KG1 (cell line): ENCODE measurements around the gene UBE2S.
"Not testable (repeated sequence)": the region's sequence is repeated elsewhere in the genome, so short reads cannot be mapped to it uniquely, and the experiment has no call there.

ENCODE experiments used
- DNase-seq: peaks from one replicate; lab custom pipeline; 2025; lab: John Stamatoyannopoulos, UW

UBE2S gene

DNA sequence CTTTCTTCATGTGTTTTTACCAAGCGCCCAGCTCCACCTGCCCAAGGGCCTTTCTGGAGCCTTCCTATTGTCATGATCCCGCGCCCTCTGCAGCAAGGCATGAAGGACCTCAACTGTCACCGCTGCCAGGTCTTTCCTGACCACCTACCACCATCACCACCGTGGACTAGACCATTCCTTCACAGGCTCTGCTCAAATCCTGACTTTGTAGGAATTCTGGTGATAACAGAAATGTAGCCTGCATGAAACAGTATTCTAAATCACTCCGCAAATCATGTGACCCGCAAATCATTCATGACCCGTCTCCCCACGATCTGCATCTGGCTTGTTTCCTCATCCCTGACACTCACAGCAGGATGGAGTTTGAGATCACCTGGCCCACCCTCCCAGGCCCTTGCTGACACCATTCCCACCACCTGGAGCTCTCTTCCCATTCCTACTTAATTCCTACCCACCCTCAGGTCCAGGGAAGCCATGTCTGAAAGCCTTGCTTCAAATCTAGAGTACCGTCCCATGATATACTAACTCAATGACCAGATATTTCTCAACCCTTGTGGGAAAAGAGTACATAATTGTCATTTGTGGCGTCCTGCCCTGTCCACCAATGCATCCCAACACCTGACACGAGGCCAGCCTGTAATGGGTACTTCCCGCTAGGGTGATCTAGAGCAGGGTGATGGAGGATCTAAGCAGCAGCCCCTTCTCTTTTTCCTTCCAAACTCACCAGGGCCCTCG, 1.3 kb downstream of the UBE2S start:
- no peak for DNase-seq

DNA sequence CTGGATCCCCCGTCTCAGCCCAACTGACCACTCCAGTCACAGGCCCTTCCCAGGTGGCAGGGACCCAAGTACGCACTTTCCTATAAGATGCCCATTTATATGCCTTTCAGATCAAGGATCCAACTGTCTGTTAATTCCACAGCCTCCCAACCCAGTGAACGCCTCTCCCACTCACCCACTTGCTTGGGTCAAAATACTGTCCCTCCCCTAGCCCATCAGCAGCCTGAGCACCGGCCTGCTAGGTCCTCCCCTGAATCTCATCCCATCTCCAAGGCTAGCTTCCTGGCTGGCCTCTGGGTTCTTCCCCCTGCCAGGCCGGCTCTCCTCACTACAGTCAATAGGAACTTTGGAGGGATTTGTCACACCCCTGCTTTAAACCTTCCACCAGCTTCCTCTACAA, 1.9 kb downstream of the UBE2S start:
- no peak for DNase-seq

DNA sequence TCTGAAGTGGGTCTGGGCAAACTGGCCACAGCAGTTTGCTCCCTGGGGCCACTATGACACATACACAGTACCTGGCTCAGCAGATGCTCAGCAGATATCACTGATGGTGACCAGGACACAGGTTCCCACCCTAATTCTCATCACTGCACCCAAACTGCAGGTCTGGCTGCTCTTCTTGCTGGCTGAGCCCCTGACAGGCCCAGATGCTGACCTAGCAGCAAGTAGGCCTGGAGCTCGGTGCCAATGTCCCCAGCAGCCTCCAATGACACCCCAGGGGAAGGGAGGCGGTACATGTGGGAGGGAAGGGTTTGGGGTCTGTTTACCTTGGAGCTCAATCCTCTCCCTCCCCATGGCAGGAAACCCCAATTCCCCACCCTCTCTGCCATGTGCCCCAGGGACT, 5.1 kb downstream of the UBE2S start:
- DNase-seq, result no peak

DNA sequence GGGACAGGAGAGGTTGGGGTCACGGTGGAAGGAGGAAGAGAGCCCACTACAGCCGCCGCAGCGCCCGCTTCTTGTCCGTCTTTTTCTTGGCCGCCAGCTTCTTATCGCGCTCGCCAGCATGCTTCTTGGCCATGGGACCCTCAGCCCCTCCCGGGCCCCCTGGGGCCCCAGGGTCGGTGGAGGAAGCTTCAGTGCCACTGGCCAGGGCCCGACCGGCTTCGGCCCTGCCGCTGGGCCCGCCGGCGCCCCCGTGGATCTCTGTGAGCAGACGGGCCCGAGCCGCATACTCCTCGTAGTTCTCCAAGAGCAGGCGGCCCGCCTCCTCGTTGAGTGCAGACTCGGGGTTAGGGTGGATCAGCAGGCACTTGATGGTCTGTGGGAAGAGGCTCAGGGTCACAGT, 6.2 kb downstream of the UBE2S start:
- DNase-seq, result not testable (repeated sequence)

DNA sequence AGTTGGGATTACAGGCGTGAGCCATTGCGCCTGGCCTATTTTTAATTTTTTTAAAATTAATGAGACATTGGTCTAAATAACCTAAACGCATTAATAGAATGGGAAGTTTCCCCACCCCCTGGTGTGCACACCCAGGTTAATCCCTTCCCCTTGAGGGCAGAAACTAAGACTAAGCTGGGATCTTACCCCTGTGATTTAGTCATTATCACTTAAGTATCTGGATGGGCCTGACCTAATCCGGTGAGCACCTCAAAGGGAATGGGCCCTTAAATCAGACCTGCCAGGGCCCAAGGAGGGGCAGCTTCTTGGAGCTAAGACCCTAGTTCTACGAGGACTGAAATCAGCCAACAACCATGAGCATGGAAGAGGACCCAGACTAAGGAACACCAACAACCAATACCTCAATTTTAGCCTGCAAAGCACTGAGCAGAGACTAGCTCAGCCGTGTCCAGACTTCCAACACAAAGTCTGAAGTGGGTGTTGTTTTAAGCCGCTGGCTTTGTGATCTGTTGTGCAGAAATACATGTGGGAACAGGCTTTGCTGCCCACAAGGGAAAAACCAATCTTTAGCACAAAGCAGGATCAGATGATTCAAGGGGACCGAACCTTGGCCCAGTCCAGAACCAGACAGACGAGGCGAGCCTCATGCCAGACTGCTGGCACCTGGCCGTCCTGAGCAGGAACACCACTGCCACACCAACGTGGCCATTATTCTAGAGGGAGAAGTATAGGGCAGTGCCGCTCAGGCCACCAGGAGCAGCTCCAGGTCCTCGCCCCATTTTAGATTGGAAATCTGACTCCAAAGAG, 7.1 kb downstream of the UBE2S start:
- no peak for DNase-seq

DNA sequence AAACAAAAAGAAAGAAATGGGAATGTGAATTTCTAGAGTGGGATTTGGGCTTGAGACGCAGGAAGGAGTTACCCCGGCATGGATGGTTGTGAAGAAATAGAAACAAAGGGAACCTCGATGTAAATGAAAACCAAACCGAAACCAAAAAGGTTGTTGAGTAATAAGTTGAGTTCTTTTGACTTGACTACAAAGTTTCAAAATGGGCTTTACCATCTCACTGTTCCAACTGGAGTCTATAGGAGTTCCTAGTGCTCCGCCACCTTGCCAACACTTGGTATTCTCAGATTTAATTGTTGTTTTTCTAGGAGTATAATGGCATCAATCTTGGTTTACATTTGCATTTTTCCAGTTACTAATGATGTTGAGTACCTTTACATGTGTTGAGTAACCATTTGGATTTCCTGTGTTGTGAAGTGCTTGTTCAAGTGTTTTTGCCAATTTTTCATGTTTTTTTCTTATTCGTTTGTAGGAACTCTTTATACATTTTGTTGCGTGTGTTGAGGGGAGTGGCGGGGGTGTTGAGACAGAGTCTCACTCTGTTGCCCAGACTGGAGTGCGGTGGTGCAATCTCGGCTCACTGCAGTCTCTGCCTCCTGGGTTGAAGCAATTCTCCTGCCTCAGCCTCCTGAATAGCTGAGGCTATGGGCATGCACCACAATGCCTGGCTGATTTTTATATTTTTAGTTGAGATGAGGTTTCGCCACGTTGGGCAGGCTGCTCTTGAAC, 9.2 kb downstream of the UBE2S start:
- DNase-seq, result no peak

DNA sequence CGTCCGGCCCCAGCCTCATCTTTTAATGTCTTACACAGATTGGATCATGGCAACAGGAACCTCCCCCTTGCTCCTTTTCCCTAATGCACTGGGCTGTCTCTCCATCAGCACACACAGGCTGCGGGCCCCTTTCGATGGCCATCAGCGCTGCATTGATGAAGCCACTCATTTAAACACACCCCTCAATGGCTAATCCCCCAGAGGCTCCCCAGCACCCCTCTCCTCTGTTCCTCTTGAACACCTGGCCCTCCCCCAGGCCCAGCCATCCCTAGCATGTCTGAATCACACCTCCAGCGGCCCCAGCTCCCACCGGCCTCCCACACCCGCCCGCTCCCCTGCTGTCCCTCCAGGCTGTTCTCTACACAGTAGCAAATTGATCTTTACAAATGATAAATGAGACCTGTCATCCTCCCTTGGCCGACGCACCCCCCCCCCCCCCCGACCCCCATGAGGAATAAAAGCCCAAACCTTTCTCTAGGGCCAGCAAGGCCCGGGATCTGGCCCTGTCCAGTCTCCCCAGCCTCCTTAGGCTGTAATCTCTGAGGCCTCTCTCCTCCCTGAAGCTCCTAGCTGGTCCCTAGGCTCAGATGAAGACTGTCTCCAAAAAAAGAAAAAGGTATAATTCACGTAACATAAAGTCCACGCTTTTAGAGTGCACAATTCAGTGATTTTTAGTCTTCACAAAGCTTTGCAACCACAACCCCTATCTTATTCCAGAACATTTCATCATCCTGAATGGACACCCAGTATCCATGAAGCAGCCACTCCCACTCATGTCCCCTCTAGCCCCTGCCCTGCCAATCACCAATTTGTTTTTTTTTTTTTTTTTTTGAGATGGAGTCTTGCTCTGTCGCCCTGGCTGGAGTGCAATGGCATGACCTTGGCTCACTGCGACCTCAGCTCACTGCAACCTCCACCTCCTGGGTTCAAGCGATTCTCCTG, 14.5 kb downstream of the UBE2S start:
- DNase-seq, result no peak

DNA sequence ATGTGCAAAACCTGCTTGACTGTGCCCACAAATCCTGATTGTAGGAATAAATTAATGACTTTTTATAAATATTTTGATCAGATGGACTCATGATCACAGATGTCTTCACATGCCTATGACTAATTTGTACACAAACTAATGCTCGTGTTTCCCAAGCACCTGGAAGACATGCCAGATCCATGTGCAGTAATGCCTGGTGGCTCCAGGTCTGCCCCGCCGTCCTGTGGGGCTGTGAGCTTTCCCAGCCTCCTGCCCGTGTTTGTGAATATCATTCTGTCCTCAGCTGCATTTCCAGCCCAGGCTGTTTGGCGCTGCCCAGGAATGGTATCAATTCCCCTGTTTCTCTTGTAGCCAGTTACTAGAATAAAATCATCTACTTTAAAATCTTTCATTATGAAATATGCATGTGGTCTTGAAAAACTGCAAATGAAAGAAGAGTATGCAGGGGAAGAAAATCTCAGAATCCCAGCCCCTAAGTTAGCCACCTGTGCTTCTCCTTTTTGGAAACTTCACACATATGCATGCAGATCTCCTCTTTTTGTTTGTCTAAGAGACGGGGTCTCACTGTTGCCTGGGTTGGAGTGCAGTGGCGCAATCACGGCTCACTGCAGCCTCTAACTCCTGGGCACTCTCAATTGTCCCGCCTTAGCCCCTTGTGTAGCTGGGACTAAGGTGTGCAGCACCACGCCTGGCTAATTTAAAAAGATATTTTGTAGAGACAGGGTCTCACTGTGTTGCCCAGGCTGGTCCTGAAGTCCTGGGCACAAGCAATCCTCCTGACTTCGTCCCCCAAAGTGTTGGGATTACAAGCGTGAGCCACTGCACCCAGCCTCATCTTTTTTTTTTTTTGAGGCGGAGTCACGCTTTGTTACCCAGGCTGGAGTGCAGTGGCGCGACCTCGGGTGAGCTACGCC, 15.6 kb downstream of the UBE2S start:
- DNase-seq, result no peak

DNA sequence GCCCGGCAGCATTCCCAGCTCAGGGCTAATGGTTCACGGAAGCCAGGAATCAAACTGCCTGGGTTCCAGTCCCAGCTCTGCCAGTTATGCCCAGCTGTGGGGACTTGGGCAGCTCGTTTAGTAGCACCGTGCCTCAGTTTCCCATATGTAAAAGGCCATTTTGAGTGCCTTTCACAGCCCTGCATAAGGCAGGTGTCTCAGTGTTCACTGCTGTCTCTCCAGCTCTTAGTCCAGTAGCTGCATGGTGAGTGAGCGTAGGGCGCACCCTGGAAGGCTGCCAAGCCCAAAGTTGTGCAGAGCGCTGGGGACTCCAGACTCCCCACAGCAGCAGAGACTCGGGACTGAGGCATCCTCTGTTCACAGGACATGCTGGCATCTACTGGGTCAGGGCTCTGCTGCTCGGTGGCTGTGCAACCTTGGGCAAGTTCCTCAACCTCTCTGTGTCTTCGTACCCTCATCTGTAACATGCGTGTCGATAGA, 16.4 kb downstream of the UBE2S start:
- DNase-seq, result no peak

DNA sequence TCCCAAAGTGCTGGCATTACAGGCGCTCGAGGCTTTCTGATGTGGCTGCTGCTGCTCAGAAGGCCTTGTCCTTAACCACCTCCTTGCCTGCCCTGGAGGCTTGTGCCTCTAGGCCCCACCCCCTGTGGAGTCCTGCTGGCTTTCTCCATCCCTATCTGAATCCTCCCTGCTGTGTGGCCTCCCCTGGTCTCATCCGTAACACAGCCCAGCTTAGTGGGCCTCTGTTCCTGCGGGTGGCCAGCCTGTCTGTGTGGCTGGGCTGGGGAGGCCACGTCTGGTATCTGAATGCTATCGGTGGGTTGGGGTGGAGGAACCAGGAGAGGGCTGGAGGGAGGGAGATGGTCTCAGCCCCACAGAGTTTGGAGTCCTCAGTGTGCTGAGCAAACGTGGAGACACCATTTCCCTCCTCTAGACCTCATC, 17.1 kb downstream of the UBE2S start:
- no peak for DNase-seq

DNA sequence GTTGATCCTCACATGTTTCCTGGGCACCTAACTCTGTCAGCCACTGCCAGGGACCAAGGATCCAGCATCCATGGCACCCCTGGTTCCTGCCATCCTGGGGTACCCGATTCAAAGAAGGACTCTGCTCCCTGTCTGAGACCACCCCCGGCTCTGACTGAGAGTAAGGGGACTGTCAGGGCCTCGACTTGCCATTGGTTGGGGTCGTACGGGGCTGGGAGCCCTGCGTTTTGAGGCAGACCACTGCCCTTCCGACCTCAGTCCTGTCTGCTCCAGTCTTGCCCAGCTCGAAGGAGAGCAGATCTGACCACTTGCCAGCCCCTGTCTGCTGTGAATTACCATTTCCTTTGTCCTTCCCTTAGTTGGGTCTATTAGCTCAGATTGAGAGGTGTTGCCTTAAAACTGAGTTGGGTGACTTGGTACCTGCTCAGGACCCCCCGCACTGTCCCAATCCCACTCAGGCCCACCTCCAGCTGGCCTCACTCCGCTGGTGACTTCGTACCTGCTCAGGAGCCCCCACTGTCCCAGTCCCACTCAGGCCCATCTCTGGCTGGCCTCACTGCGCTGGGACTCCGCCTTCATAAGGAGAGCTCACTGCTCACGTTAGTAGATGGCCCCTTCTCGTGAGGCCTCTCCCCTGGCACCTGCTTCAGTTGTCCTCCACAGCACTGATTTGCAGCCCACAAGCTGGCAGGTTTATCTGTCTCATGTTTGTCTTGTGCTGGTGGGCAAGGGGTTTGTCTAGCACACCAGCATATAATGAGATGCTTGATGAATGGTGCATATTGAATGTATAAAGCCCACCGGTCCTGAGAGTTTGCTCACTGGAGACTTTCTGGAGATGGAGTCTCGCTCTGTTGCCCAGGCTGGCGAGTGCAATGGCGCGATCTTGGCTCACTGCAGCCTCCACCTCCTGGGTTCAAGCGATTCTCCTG, 17.9 kb downstream of the UBE2S start:
- no peak for DNase-seq

DNA sequence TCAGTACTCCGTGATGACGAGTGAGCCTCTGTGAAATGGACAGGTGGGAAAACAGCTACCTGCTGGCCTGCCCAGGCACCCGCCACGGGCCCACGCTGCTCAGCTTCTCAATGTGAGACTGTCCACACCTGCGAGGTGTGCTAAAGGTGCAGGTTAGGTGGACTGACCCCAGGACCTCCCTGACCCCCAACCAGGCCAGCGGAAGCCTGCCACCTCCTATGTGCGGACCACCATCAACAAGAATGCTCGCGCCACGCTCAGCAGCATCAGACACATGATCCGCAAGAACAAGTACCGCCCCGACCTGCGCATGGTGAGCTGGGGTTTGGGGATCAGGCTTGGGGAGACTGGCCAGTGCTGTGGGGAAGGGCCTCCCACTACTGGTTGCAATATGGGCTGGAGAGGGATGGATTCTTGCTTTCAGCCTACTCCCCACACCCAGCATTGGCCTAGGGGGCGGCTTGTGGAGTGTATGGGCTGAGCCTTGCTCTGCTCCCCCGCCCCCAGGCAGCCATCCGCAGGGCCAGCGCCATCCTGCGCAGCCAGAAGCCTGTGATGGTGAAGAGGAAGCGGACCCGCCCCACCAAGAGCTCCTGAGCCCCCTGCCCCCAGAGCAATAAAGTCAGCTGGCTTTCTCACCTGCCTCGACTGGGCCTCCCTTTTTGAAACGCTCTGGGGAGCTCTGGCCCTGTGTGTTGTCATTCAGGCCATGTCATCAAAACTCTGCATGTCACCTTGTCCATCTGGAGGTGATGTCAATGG, 19.7 kb downstream of the UBE2S start:
- no peak for DNase-seq

DNA sequence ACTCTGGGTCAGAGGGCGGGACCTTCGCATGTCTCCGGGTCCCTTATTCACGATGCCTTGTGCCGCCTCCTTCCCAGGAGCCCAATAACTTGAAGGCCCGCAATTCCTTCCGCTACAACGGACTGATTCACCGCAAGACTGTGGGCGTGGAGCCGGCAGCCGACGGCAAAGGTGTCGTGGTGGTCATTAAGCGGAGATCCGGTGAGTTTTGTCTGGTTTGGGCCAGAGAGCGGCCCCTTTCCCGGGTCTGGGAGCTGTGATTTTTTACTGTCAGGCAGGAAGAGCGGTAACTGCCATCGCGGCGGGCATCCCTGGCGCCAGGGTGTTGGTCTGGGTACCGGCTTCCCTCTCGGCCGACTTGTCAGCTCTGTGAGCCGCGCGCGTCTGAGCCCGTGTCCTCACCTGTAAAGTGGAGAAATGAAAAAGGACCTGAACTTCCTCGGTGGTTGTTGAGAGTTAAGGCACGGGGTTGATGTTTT, 21.1 kb downstream of the UBE2S start:
- DNase-seq, result no peak

DNA sequence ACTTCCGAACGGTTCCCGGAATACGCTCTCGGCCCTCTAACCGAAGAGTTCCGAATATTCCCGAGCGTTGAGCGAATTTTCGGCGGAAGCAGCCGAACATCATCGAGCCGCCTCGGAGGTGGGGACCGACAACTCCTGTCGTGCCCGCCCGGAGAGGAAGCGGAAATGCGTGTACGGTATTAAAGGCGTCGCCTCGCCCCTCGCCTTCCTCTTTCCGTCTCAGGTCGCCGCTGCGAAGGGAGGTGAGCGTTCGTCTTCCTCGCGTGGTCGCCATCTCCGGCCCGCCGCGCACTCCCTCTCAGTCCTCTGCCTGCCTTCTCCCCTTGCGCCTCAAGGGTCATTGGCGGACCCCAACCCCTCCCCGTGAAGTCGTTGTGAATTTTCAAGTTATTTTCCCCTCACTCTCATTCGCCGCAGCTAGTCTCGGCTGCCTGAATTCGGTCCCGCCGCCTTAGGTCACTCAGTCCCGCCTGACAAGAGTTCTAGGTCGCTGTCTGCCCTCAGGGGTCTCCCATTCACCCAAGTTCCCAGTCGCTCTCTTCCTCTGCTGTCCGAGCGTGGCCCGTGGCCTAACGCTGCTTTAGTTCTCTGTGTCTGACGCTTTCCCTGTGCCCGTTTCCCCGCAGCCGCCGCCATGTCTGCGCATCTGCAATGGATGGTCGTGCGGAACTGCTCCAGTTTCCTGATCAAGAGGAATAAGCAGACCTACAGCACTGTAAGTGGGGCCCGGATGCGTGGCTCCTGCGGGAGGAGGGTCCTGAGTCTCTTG, 21.7 kb downstream of the UBE2S start, which contains the start of gene RPL28:
Gene RPL28 (plus strand): TSS at position 209 of the 769 bp plus-strand sequence. CDS start 426 bp downstream, at position 635.
- peak; percentile 100 for DNase-seq

DNA sequence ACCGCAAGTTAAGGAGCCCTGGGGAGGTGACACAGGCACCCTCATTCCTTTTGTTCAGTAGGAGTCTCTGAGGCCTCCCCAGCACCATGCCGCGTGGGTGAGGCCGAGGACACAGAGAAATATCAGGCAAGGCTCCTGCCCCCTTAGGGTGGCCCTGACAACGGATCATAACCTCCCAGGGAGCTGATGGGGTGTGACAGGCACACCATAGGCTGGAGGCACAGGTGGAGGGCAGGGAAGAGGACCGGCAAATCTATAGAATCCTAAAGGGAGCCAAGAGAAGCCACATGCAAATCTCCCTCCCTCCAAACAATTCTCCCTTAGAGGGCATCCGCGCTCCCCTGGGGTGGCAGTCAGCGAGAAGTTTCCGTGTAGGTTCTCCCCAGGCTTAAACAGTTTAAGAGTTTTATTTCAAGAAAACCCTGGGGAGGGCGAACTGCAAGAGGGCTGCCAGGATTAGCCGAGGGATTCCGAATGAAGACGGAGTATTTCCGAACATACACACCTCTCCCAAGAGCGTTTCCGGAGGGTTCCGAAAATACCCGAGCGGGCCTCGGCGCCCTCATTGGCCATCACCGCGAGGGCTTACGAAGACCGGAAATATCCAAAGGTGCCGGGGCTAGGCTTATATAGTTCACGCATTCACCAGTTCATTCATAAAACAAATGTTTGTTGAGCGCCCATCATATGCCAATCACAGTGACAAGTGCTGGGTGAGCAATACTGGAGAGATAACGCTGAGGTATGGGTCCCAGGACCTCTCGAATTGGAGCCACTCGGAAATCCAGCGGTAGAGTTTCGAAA, 22.5 kb downstream of the UBE2S start:
- peak; percentile 100 for DNase-seq

DNA sequence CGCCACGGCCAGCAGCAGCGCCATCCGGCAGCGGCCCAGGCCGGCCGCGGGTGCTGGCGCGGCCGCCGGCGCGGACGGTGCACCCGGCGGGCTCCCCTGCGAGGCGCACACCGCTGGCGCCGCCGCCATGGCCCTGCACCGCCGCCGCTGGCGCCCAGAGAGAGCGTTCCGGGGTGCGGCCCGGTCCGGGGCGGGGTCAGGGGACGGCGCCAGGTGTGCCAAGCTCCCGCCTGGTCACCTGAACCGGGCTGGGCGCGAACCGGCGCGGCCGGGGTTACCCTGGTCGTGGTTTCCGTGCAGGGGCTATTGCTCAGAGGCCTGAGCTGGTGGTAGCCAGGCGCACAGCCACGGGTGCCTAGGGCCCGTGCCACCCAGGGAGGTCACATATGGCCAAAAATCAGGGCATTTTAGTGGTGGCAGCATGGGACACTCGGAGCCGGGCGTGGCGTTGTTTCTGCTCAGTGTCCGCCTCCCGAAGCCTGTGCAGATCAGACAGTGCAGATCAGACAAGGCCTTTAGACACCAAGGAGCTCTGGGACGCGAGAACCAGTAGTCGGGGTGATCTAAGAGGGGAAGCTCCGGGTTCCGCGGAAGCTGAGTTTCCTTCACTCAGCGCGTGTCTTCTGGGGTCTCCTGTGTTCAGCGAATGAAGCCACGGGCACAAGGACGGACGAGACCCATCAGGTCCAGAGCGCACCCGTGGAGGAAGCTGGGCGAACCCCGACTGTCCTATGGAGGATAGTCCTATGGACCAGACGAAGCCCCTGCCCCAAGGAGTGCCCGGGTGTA, 23.3 kb downstream of the UBE2S start, which contains the start of gene TMEM238:
Gene TMEM238 (minus strand): TSS at position 162 of the 789 bp plus-strand sequence. CDS start 33 bp downstream, at position 129.
- peak; percentile 40 for DNase-seq
